ENCODE data around the gene INPP5A.

DNA sequence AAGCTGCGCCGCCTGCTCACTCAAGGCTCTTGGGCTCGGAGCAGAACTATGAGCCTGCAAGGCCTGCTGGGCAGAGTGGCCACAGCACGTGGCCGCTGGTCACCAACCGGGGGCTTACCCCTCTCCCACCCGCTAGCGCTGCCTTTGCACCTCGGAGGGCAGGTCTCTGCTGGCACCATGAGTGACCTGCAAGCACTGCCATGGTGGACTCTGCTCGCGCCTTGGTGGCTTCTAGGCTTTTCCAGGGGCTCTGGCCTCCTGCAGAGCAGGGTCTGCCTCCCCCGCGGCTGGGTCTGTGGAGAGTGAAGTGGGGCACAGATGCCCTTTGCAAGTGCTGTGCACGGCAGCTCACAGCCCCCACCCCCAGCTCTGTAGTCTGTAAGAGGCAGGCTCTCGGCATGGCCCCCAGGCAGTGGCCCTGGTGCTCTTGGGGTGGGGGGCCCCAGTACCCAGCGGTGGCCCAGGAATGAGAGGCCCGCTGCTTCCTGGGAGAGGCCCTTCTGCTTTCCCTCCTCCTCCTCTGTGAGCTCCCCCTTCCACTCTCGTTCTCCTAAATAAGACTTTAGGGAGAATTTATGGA lies 119.6 kb downstream of the INPP5A start:
- TF ChIP-seq CTCF (conservative IDR thresholded peaks at IDR 0.05; ENCODE audit: low read length) (no peak), EZH2phosphoT487 (IDR thresholded peaks at IDR 0.05; ENCODE audit: borderline replicate concordance) (no peak)

Data from Loucy (cell line).